Neural progenitor cell (in vitro differentiated cells): ENCODE results near the gene SF3B5. TPM values are rescaled to one million over a fixed set of nuclear protein-coding genes. Genes with fewer than 3 reads are reported as not detected.

Source experiments
- DNase-seq: peaks from one replicate; pipeline ENCODE4 v3.0.0-alpha.2; 2016; ENCODE audit warnings: low spot score
- H2AFZ ChIP-seq: fragments of 200-600 bp; sonication (generic); replicated peaks from 2 replicates; pipeline ENCODE4 v1.6.1; 2016; ENCODE audit warnings: antibody characterized with exemption
- H3F3A ChIP-seq: fragments of 200-600 bp; sonication (generic); 2 replicates; pipeline ENCODE4 v1.6.1; 2016; ENCODE audit warnings: antibody characterized with exemption, low read depth
- H3K27ac ChIP-seq: fragments of 200-600 bp; sonication (generic); 2 replicates; pipeline ENCODE4 v1.5.1; 2016; ENCODE audit warnings: mild to moderate bottlenecking
- H3K27me3 ChIP-seq: fragments of 200-600 bp; sonication (generic); 2 replicates; pipeline ENCODE4 v1.6.1; 2016; ENCODE audit warnings: mild to moderate bottlenecking, moderate library complexity
- H3K36me3 ChIP-seq: fragments of 200-600 bp; sonication (generic); 2 replicates; pipeline ENCODE4 v1.5.1; 2016
- H3K4me1 ChIP-seq: fragments of 200-600 bp; sonication (generic); 2 replicates; pipeline ENCODE4 v1.6.1; 2016; ENCODE audit warnings: mixed run types
- H3K4me2 ChIP-seq: fragments of 200-600 bp; sonication (generic); 2 replicates; pipeline ENCODE4 v1.6.1; 2016
- H3K4me3 ChIP-seq: fragments of 200-600 bp; sonication (generic); 2 replicates; pipeline ENCODE4 v1.5.1; 2016
- H3K79me2 ChIP-seq: fragments of 200-600 bp; sonication (generic); 2 replicates; pipeline ENCODE4 v1.6.1; 2016; ENCODE audit warnings: low read depth
- H3K9ac ChIP-seq: fragments of 200-600 bp; sonication (generic); 2 replicates; pipeline ENCODE4 v1.6.1; 2016
- H3K9me3 ChIP-seq: fragments of 200-600 bp; sonication (generic); 2 replicates; pipeline ENCODE4 v1.5.1; 2016; ENCODE audit warnings: low read depth
- H4K20me1 ChIP-seq: fragments of 200-600 bp; sonication (generic); 2 replicates; pipeline ENCODE4 v1.6.1; 2016; ENCODE audit warnings: low read depth
- H3K27ac Mint-ChIP-seq: 3 replicates; pipeline ENCODE4 v1.8.0; 2021; ENCODE audit warnings: mixed read lengths
- H3K27me3 Mint-ChIP-seq: 2 replicates; pipeline ENCODE4 v1.8.0; 2022; ENCODE audit warnings: low read depth, mild to moderate bottlenecking, inconsistent platforms, moderate library complexity, mixed read lengths; ENCODE audit not compliant: insufficient read depth
- H3K36me3 Mint-ChIP-seq: 3 replicates; pipeline ENCODE4 v1.8.0; 2021; ENCODE audit warnings: mixed read lengths
- H3K4me1 Mint-ChIP-seq: 3 replicates; pipeline ENCODE4 v1.8.0; 2021; ENCODE audit warnings: mixed read lengths
- H3K4me3 Mint-ChIP-seq: 3 replicates; pipeline ENCODE4 v1.8.0; 2021; ENCODE audit warnings: mild to moderate bottlenecking, moderate library complexity, mixed read lengths
- H3K9me3 Mint-ChIP-seq: 3 replicates; pipeline ENCODE4 v1.8.0; 2020; ENCODE audit warnings: mixed read lengths
- CTCF ChIP-seq: fragments of 200-600 bp; sonication (generic); IDR thresholded peaks from 2 replicates; pipeline ENCODE4 v1.5.1; 2017; ENCODE audit warnings: antibody characterized with exemption, mild to moderate bottlenecking
- EZH2 ChIP-seq: fragments of 200-600 bp; sonication (generic); IDR thresholded peaks from 2 replicates; pipeline ENCODE4 v1.6.1; 2017; ENCODE audit warnings: antibody characterized with exemption, mild to moderate bottlenecking, moderate library complexity
- EZH2phosphoT487 ChIP-seq: fragments of 200-600 bp; sonication (generic); IDR thresholded peaks from 2 replicates; pipeline ENCODE4 v1.6.1; 2017; ENCODE audit warnings: antibody characterized with exemption
- total RNA-seq: library from RNA; depleted of rRNA; stranded (reverse); fragments of >200 nt; gene quantifications from 2 replicates; pipeline ENCODE4 v1.2.3, GENCODE V29; 2015; ENCODE audit warnings: low replicate concordance

Gene SF3B5
- total RNA-seq, 1 donor from 2014 or later, result 99.0 TPM

- Mint-ChIP-seq H3K4me3 (no peak overlapping the region), H3K36me3 (no peaks in the 10 kb centered on the region), H3K9me3 (no peaks in the 10 kb centered on the region), H3K27ac (no peak overlapping the region), H3K4me1 (no peaks in the 10 kb centered on the region), H3K27me3 (peaks cover 2% of the 10 kb centered on the region)
- no peak for TF ChIP-seq EZH2
- TF ChIP-seq EZH2phosphoT487, result no peak
- TF ChIP-seq CTCF, result no peak
- no peaks in the 10 kb centered on the region for H3F3A ChIP-seq
- DNase-seq, result no peak
- H3K9ac ChIP-seq, result no peak overlapping the region
- no peaks in the 10 kb centered on the region for H3K9me3 ChIP-seq
- no peaks in the 10 kb centered on the region for H3K4me1 ChIP-seq
- no peak overlapping the region for H2AFZ ChIP-seq
- H3K36me3 ChIP-seq, result no peaks in the 10 kb centered on the region
- H4K20me1 ChIP-seq, result no peaks in the 10 kb centered on the region
- H3K27ac ChIP-seq, result no peak overlapping the region
- H3K4me3 ChIP-seq, result no peak overlapping the region
- no peaks in the 10 kb centered on the region for H3K79me2 ChIP-seq
- H3K4me2 ChIP-seq, result no peak overlapping the region
- no peaks in the 10 kb centered on the region for H3K27me3 ChIP-seq
Observed at GRCh38 chr6:144104488-144104887, 9.1 kb upstream of the SF3B5 start.

- Mint-ChIP-seq H3K4me3 (no peak overlapping the region), H3K4me1 (no peaks in the 10 kb centered on the region), H3K27me3 (peaks cover 2% of the 10 kb centered on the region), H3K27ac (no peak overlapping the region), H3K36me3 (no peaks in the 10 kb centered on the region), H3K9me3 (no peaks in the 10 kb centered on the region)
- Histone ChIP-seq H3K79me2 (no peaks in the 10 kb centered on the region), H2AFZ (no peak overlapping the region), H3K4me1 (no peaks in the 10 kb centered on the region), H3K4me2 (no peak overlapping the region), H3K9ac (no peak overlapping the region), H3K9me3 (no peaks in the 10 kb centered on the region), H4K20me1 (no peaks in the 10 kb centered on the region), H3K27ac (no peak overlapping the region), H3K27me3 (peaks cover 5% of the 10 kb centered on the region), H3F3A (no peaks in the 10 kb centered on the region), H3K36me3 (no peaks in the 10 kb centered on the region), H3K4me3 (no peak overlapping the region)
- no peak for DNase-seq
- TF ChIP-seq EZH2 (no peak), CTCF (no peak), EZH2phosphoT487 (no peak)
Observed at GRCh38 chr6:144103026-144103563, 7.7 kb upstream of the SF3B5 start.

- H3K4me3 Mint-ChIP-seq, result no peak overlapping the region
- peaks cover 4% of the 10 kb centered on the region for H3K36me3 Mint-ChIP-seq
- H3K9me3 ChIP-seq, result no peaks in the 10 kb centered on the region
- H3K4me1 Mint-ChIP-seq, result peaks cover 12% of the 10 kb centered on the region
- no peak overlapping the region for H2AFZ ChIP-seq
- no peak overlapping the region for H3K9ac ChIP-seq
- no peaks in the 10 kb centered on the region for H3F3A ChIP-seq
- no peak overlapping the region for H3K4me2 ChIP-seq
- no peak overlapping the region for H3K27ac ChIP-seq
- no peak for TF ChIP-seq EZH2phosphoT487
- TF ChIP-seq EZH2, result no peak
- no peak for TF ChIP-seq CTCF
- H3K4me1 ChIP-seq, result peaks cover 5% of the 10 kb centered on the region
- no peaks in the 10 kb centered on the region for H3K9me3 Mint-ChIP-seq
- peaks cover 9% of the 10 kb centered on the region for H4K20me1 ChIP-seq
- DNase-seq, result no peak
- no peak overlapping the region for H3K27ac Mint-ChIP-seq
- no peak overlapping the region for H3K4me3 ChIP-seq
- H3K79me2 ChIP-seq, result peaks cover 13% of the 10 kb centered on the region
- H3K27me3 ChIP-seq, result peaks cover 5% of the 10 kb centered on the region
- H3K36me3 ChIP-seq, result no peaks in the 10 kb centered on the region
- peaks cover 4% of the 10 kb centered on the region for H3K27me3 Mint-ChIP-seq
Observed at GRCh38 chr6:144098993-144099392, 3.6 kb upstream of the SF3B5 start.
